GM21360 (cell line): ENCODE results near the gene RTL10.

Experiments used
- ATAC-seq: cut with Tn5 transposase; IDR thresholded peaks from one replicate; pipeline ENCODE4 v1.9.1; 2021; ENCODE audit warnings: mild to moderate bottlenecking, moderate library complexity; ENCODE audit not compliant: unreplicated experiment

The RTL10 gene

GRCh38 chr22:19854778-19855503 is at the start of gene RTL10, which contains the start of gene GNB1L:
TSS of gene RTL10 (minus strand) at chr22:19854874. CDS start at chr22:19852261, 2,613 bp downstream.
TSS of gene GNB1L (minus strand) at chr22:19854874. CDS start at chr22:19821355, 33,519 bp downstream.
- peak; percentile 75 for ATAC-seq

- no peak for ATAC-seq
These were observed 49.6 kb upstream of the RTL10 start for GRCh38 chr22:19904174-19904856.

GRCh38 chr22:19903513-19903912 is 48.8 kb upstream of the RTL10 start:
- no peak for ATAC-seq

GRCh38 chr22:19903031-19903430 is 48.4 kb upstream of the RTL10 start:
- no peak for ATAC-seq

GRCh38 chr22:19902245-19902715 is 47.6 kb upstream of the RTL10 start:
- no peak for ATAC-seq

GRCh38 chr22:19901577-19902244 is 47.0 kb upstream of the RTL10 start:
- ATAC-seq, result no peak

GRCh38 chr22:19900707-19901436 is 46.2 kb upstream of the RTL10 start:
- ATAC-seq, result no peak

- ATAC-seq, result no peak
These were observed 44.3 kb upstream of the RTL10 start for GRCh38 chr22:19898831-19899567.

- no peak for ATAC-seq
These were observed 43.5 kb upstream of the RTL10 start for GRCh38 chr22:19898145-19898544.

- ATAC-seq, result no peak
These were observed 43.1 kb upstream of the RTL10 start for GRCh38 chr22:19897726-19898125.

GRCh38 chr22:19896665-19897355 is 42.1 kb upstream of the RTL10 start:
- ATAC-seq, result no peak

GRCh38 chr22:19895160-19895849 is 40.6 kb upstream of the RTL10 start:
- no peak for ATAC-seq

GRCh38 chr22:19893363-19893762 is 38.7 kb upstream of the RTL10 start:
- no peak for ATAC-seq

- ATAC-seq, result no peak
These were observed 38.3 kb upstream of the RTL10 start for GRCh38 chr22:19892925-19893324.

GRCh38 chr22:19892257-19892879 is 37.7 kb upstream of the RTL10 start:
- no peak for ATAC-seq

GRCh38 chr22:19891317-19892256 is 36.9 kb upstream of the RTL10 start:
- ATAC-seq, result no peak

- ATAC-seq, result no peak
These were observed 36.0 kb upstream of the RTL10 start for GRCh38 chr22:19890502-19891316.
